ENCODE data around the gene HERC2.
"Not testable (repeated sequence)": the region's sequence is repeated elsewhere in the genome, so short reads cannot be mapped to it uniquely, and the experiment has no call there.

HERC2 gene

GRCh38 chr15:28132524-28133275, 189.3 kb downstream of the HERC2 start:
- in situ Hi-C loops (cut with HindIII; ENCODE audit: low sequenced_read_pairs), result no loop called here

GRCh38 chr15:28131946-28132345, 190.0 kb downstream of the HERC2 start:
- in situ Hi-C loops (cut with HindIII; ENCODE audit: low sequenced_read_pairs), result no loop called here

GRCh38 chr15:28131400-28131799, 190.6 kb downstream of the HERC2 start:
- in situ Hi-C loops (cut with HindIII; ENCODE audit: low sequenced_read_pairs), result no loop called here

- in situ Hi-C loops (cut with HindIII; ENCODE audit: low sequenced_read_pairs), result no loop called here
Measured at GRCh38 chr15:28130651-28131050, 191.3 kb downstream of the HERC2 start.

GRCh38 chr15:28129231-28129848, 192.6 kb downstream of the HERC2 start:
- in situ Hi-C loops (cut with HindIII; ENCODE audit: low sequenced_read_pairs), result no loop called here

GRCh38 chr15:28128031-28128430, 193.9 kb downstream of the HERC2 start:
- in situ Hi-C loops (cut with HindIII; ENCODE audit: low sequenced_read_pairs), result no loop called here

GRCh38 chr15:28127036-28127435, 194.9 kb downstream of the HERC2 start:
- in situ Hi-C loops (cut with HindIII; ENCODE audit: low sequenced_read_pairs), result no loop called here

GRCh38 chr15:28125673-28126651, 196.0 kb downstream of the HERC2 start:
- in situ Hi-C loops (cut with HindIII; ENCODE audit: low sequenced_read_pairs), result no loop called here

- in situ Hi-C loops (cut with HindIII; ENCODE audit: low sequenced_read_pairs), result no loop called here
Measured at GRCh38 chr15:28124841-28125240, 197.1 kb downstream of the HERC2 start.

- in situ Hi-C loops (cut with HindIII; ENCODE audit: low sequenced_read_pairs), result no loop called here
Measured at GRCh38 chr15:28123408-28124023, 198.5 kb downstream of the HERC2 start.

- in situ Hi-C loops (cut with HindIII; ENCODE audit: low sequenced_read_pairs), result no loop called here
Measured at GRCh38 chr15:28122038-28122949, 199.7 kb downstream of the HERC2 start.

- in situ Hi-C loops (cut with HindIII; ENCODE audit: low sequenced_read_pairs), result not testable (repeated sequence)
Measured at GRCh38 chr15:28121577-28121976, 200.4 kb downstream of the HERC2 start.

GRCh38 chr15:28120359-28120640, 201.7 kb downstream of the HERC2 start:
- in situ Hi-C loops (cut with HindIII; ENCODE audit: low sequenced_read_pairs), result no loop called here

GRCh38 chr15:28118531-28118930, 203.4 kb downstream of the HERC2 start:
- in situ Hi-C loops (cut with HindIII; ENCODE audit: low sequenced_read_pairs), result no loop called here

GRCh38 chr15:28118083-28118482, 203.9 kb downstream of the HERC2 start:
- in situ Hi-C loops (cut with HindIII; ENCODE audit: low sequenced_read_pairs), result no loop called here

- in situ Hi-C loops (cut with HindIII; ENCODE audit: low sequenced_read_pairs), result no loop called here
Measured at GRCh38 chr15:28117432-28117990, 204.5 kb downstream of the HERC2 start.

GRCh38 chr15:28116521-28117431, 205.2 kb downstream of the HERC2 start:
- in situ Hi-C loops (cut with HindIII; ENCODE audit: low sequenced_read_pairs), result no loop called here

- in situ Hi-C loops (cut with HindIII; ENCODE audit: low sequenced_read_pairs), result no loop called here
Measured at GRCh38 chr15:28115871-28116270, 206.1 kb downstream of the HERC2 start.
